SU-DHL-6 (cell line): ENCODE data around the gene CISD1.

Experiments
- H2AFZ ChIP-seq: fragments of 200-600 bp; sonication (generic); 2 replicates; pipeline ENCODE4 v1.6.1; 2014; ENCODE audit warnings: low read depth, mild to moderate bottlenecking, moderate library complexity, mixed read lengths, antibody characterized with exemption, low read length; ENCODE audit not compliant: severe bottlenecking
- H3F3A ChIP-seq: fragments of 200-600 bp; shearing (Covaris generic); 2 replicates; pipeline ENCODE4 v1.6.0; 2016; ENCODE audit warnings: antibody characterized with exemption, mild to moderate bottlenecking; ENCODE audit not compliant: insufficient read depth
- H3K27ac ChIP-seq: fragments of 200-600 bp; sonication (generic); 2 replicates; pipeline ENCODE4 v1.5.1; 2016; ENCODE audit warnings: low read depth, mild to moderate bottlenecking, low read length, moderate library complexity, mixed read lengths
- H3K27me3 ChIP-seq: fragments of 200-600 bp; sonication (generic), shearing (Covaris generic); 2 replicates; pipeline ENCODE4 v1.6.0; 2014; ENCODE audit warnings: mild to moderate bottlenecking, low read length
- H3K36me3 ChIP-seq: fragments of 200-600 bp; sonication (generic); 2 replicates; pipeline ENCODE4 v1.6.1; 2014; ENCODE audit warnings: mild to moderate bottlenecking, low read length, mixed read lengths
- H3K4me2 ChIP-seq: fragments of 300-600, 200-600 bp; shearing (Covaris generic), sonication (generic); 2 replicates; pipeline ENCODE4 v1.6.0; 2014; ENCODE audit warnings: low read length, low read depth, mild to moderate bottlenecking; ENCODE audit not compliant: poor library complexity, severe bottlenecking
- H3K4me3 ChIP-seq: fragments of 200-600 bp; sonication (generic); 2 replicates; pipeline ENCODE4 v1.5.1; 2014; ENCODE audit warnings: antibody characterized with exemption, low read length, mild to moderate bottlenecking, mixed read lengths; ENCODE audit not compliant: insufficient read depth, poor library complexity, severe bottlenecking
- H3K79me2 ChIP-seq: fragments of 200-600 bp; sonication (generic); 2 replicates; pipeline ENCODE4 v1.6.1; 2014; ENCODE audit warnings: mild to moderate bottlenecking, low read length, moderate library complexity; ENCODE audit not compliant: insufficient read depth
- H3K9ac ChIP-seq: fragments of 200-600 bp; sonication (generic); 2 replicates; pipeline ENCODE4 v1.7.0; 2014; ENCODE audit warnings: mild to moderate bottlenecking, low read length
- H3K9me2 ChIP-seq: fragments of 200-600 bp; sonication (generic); replicated peaks from 2 replicates; pipeline ENCODE4 v1.6.1; 2014; ENCODE audit warnings: low read length; ENCODE audit not compliant: insufficient read depth
- H3K9me3 ChIP-seq: fragments of 200-600 bp; sonication (generic); 2 replicates; pipeline ENCODE4 v1.6.1; 2014; ENCODE audit warnings: low read length, mixed read lengths; ENCODE audit not compliant: insufficient read depth
- H4K20me1 ChIP-seq: fragments of 200-600 bp; sonication (generic); 2 replicates; pipeline ENCODE4 v1.6.1; 2014; ENCODE audit warnings: low read depth, mild to moderate bottlenecking, antibody characterized with exemption, low read length, moderate library complexity, mixed read lengths
- CTCF ChIP-seq: fragments of 200-600 bp; sonication (generic); IDR thresholded peaks from one replicate; pipeline ENCODE4 v1.5.1; 2017; ENCODE audit warnings: antibody characterized with exemption, mild to moderate bottlenecking, low read length, moderate library complexity; ENCODE audit not compliant: insufficient read depth, poor library complexity, severe bottlenecking
- EZH2phosphoT487 ChIP-seq: fragments of 200-600 bp; sonication (generic), shearing (Covaris generic); conservative IDR thresholded peaks from 2 replicates; pipeline ENCODE4 v1.6.1; 2018; ENCODE audit warnings: mild to moderate bottlenecking, antibody characterized with exemption, low read length, moderate library complexity, mixed read lengths

The CISD1 gene

GRCh38 chr10:58304099-58304633 lies 35.2 kb downstream of the CISD1 start:
- H3K4me2 ChIP-seq: no peak overlapping the region
- H2AFZ ChIP-seq: no peak overlapping the region
- H3K27me3 ChIP-seq: no peaks in the 10 kb centered on the region
- no peaks in the 10 kb centered on the region for H4K20me1 ChIP-seq
- no peaks in the 10 kb centered on the region for H3F3A ChIP-seq
- H3K4me3 ChIP-seq: no peak overlapping the region
- H3K9ac ChIP-seq: no peak overlapping the region
- no peak overlapping the region for H3K27ac ChIP-seq
- no peaks in the 10 kb centered on the region for H3K79me2 ChIP-seq
- TF ChIP-seq EZH2phosphoT487 (no peak), CTCF (no peak)
- H3K9me3 ChIP-seq: no peaks in the 10 kb centered on the region
- no peaks in the 10 kb centered on the region for H3K9me2 ChIP-seq
- no peaks in the 10 kb centered on the region for H3K36me3 ChIP-seq

GRCh38 chr10:58305821-58306220 lies 36.9 kb downstream of the CISD1 start:
- Histone ChIP-seq H3K9me3 (no peaks in the 10 kb centered on the region), H3F3A (no peaks in the 10 kb centered on the region), H3K27ac (no peak overlapping the region), H2AFZ (no peak overlapping the region), H3K79me2 (no peaks in the 10 kb centered on the region), H3K36me3 (no peaks in the 10 kb centered on the region), H4K20me1 (no peaks in the 10 kb centered on the region), H3K4me2 (no peak overlapping the region), H3K4me3 (no peak overlapping the region), H3K27me3 (no peaks in the 10 kb centered on the region), H3K9ac (no peak overlapping the region), H3K9me2 (no peaks in the 10 kb centered on the region)
- no peak for TF ChIP-seq EZH2phosphoT487
- TF ChIP-seq CTCF: no peak

- Histone ChIP-seq H2AFZ (no peak overlapping the region), H3K9me2 (no peaks in the 10 kb centered on the region), H3F3A (no peaks in the 10 kb centered on the region), H4K20me1 (no peaks in the 10 kb centered on the region), H3K79me2 (no peaks in the 10 kb centered on the region), H3K9ac (no peak overlapping the region), H3K27ac (no peak overlapping the region), H3K36me3 (no peaks in the 10 kb centered on the region), H3K4me2 (no peak overlapping the region), H3K4me3 (no peak overlapping the region), H3K9me3 (no peaks in the 10 kb centered on the region), H3K27me3 (no peaks in the 10 kb centered on the region)
- TF ChIP-seq CTCF (no peak), EZH2phosphoT487 (no peak)
Observed at GRCh38 chr10:58307676-58308075, 38.7 kb downstream of the CISD1 start.

- no peaks in the 10 kb centered on the region for H3K79me2 ChIP-seq
- no peak overlapping the region for H3K27ac ChIP-seq
- no peaks in the 10 kb centered on the region for H3K27me3 ChIP-seq
- no peaks in the 10 kb centered on the region for H3K9me3 ChIP-seq
- no peak overlapping the region for H3K9ac ChIP-seq
- no peak overlapping the region for H2AFZ ChIP-seq
- no peak overlapping the region for H3K4me2 ChIP-seq
- TF ChIP-seq CTCF: no peak
- TF ChIP-seq EZH2phosphoT487: no peak
- H3K4me3 ChIP-seq: no peak overlapping the region
- H3K36me3 ChIP-seq: no peaks in the 10 kb centered on the region
- no peaks in the 10 kb centered on the region for H3K9me2 ChIP-seq
- no peaks in the 10 kb centered on the region for H3F3A ChIP-seq
- no peaks in the 10 kb centered on the region for H4K20me1 ChIP-seq
Observed at GRCh38 chr10:58311026-58311425, 42.1 kb downstream of the CISD1 start.
